NCI-H345 treated with DMSO at 0.1 percent for 48 hours (cell line): Measurements from ENCODE around the gene RABGGTB.
"Not testable (repeated sequence)": the region's sequence is repeated elsewhere in the genome, so short reads cannot be mapped to it uniquely, and the experiment has no call there.

Source experiments
- DNase-seq: peaks from one replicate; lab custom pipeline; 2025; ENCODE audit not compliant: unreplicated experiment; lab: John Stamatoyannopoulos, UW

Gene RABGGTB

GRCh38 chr1:75794382-75794781 lies 8.3 kb downstream of the RABGGTB start:
- no peak for DNase-seq

GRCh38 chr1:75795703-75796193 lies 9.7 kb downstream of the RABGGTB start:
- DNase-seq = no peak

GRCh38 chr1:75796376-75797272 lies 10.6 kb downstream of the RABGGTB start, which contains the start of gene MSH4:
TSS of gene MSH4 (plus strand) at chr1:75796882. CDS start at chr1:75796986, 104 bp downstream.
- no peak for DNase-seq

GRCh38 chr1:75797273-75797588 lies 11.2 kb downstream of the RABGGTB start:
- no peak for DNase-seq

- DNase-seq = no peak
Observed at GRCh38 chr1:75797606-75798216, 11.7 kb downstream of the RABGGTB start.

GRCh38 chr1:75801480-75801879 lies 15.4 kb downstream of the RABGGTB start:
- not testable (repeated sequence) for DNase-seq

GRCh38 chr1:75808921-75809320 lies 22.9 kb downstream of the RABGGTB start:
- DNase-seq = no peak

GRCh38 chr1:75810113-75810512 lies 24.1 kb downstream of the RABGGTB start:
- not testable (repeated sequence) for DNase-seq

- DNase-seq = no peak
Observed at GRCh38 chr1:75811211-75811981, 25.3 kb downstream of the RABGGTB start.

- DNase-seq = no peak
Observed at GRCh38 chr1:75812065-75812464, 26.0 kb downstream of the RABGGTB start.

GRCh38 chr1:75823596-75823995 lies 37.5 kb downstream of the RABGGTB start:
- not testable (repeated sequence) for DNase-seq

GRCh38 chr1:75836528-75837100 lies 50.6 kb downstream of the RABGGTB start:
- no peak for DNase-seq

GRCh38 chr1:75838079-75838478 lies 52.0 kb downstream of the RABGGTB start:
- no peak for DNase-seq

- no peak for DNase-seq
Observed at GRCh38 chr1:75841421-75841820, 55.4 kb downstream of the RABGGTB start.
